Natural killer cell (primary cell): ENCODE measurements around the gene NEUROD6. TPM values are rescaled to one million over a fixed set of nuclear protein-coding genes. Genes with fewer than 3 reads are reported as not detected.

ENCODE experiments used
- ATAC-seq, 3 donors: fragments of 150-1000 bp in 2 of 3; fragments of 200-7000 bp in 1 of 3; cut with Tn5 transposase; 1 replicate in 1 of 3; 2 replicates in 2 of 3; pipeline ENCODE4 v1.10.0; 2021; ENCODE audit warnings: mild to moderate bottlenecking in 2 of 3, moderate library complexity in 2 of 3
- DNase-seq, 2 donors: peaks; one replicate each; pipeline versions ENCODE4 v3.0.0 to v3.0.0-alpha.2; 2013 to 2021; ENCODE audit warnings: mixed read lengths in 1 of 2
- H3K27ac ChIP-seq: one replicate; pipeline ENCODE4 v1.5.1; 2013; ENCODE audit warnings: mild to moderate bottlenecking, low read length
- H3K27me3 ChIP-seq: one replicate; pipeline ENCODE4 v1.6.1; 2013; ENCODE audit warnings: low read length; ENCODE audit not compliant: control insufficient read depth, insufficient read depth
- H3K36me3 ChIP-seq: one replicate; pipeline ENCODE4 v1.6.1; 2013; ENCODE audit warnings: low read length; ENCODE audit not compliant: control insufficient read depth, insufficient read depth
- H3K4me1 ChIP-seq: one replicate; pipeline ENCODE4 v1.6.1; 2013; ENCODE audit warnings: low read length; ENCODE audit not compliant: control insufficient read depth, insufficient read depth
- H3K4me3 ChIP-seq: one replicate; pipeline ENCODE4 v1.5.1; 2013; ENCODE audit warnings: low read length
- H3K9me3 ChIP-seq: one replicate; pipeline ENCODE4 v1.6.1; 2013; ENCODE audit warnings: low read length; ENCODE audit not compliant: control insufficient read depth, insufficient read depth
- H3K27ac Mint-ChIP-seq, 2 donors: one replicate each; pipeline ENCODE4 v1.8.0; 2022; ENCODE audit warnings: mild to moderate bottlenecking in 2 of 2, mixed read lengths in 2 of 2, moderate library complexity in 1 of 2
- H3K27me3 Mint-ChIP-seq, 2 donors: one replicate each; pipeline ENCODE4 v1.8.0; 2022; ENCODE audit warnings: low read depth in 2 of 2, mixed read lengths in 2 of 2
- H3K36me3 Mint-ChIP-seq: one replicate; pipeline ENCODE4 v1.8.0; 2022; ENCODE audit warnings: mixed read lengths
- H3K4me1 Mint-ChIP-seq, 2 donors: one replicate each; pipeline ENCODE4 v1.8.0; 2022; ENCODE audit warnings: mixed read lengths in 2 of 2
- H3K4me3 Mint-ChIP-seq: one replicate; pipeline ENCODE4 v1.8.0; 2022; ENCODE audit warnings: mild to moderate bottlenecking, moderate library complexity, mixed read lengths
- H3K9me3 Mint-ChIP-seq, 2 donors: one replicate each; pipeline ENCODE4 v1.8.0; 2022; ENCODE audit warnings: mixed read lengths in 2 of 2
- WGBS: methylation state at CpG from one replicate; pipeline ENCODE4 v1.1.7; 2013; ENCODE audit warnings: missing lambda C conversion rate; ENCODE audit not compliant: insufficient coverage; 5-methylcytosine and 5-hydroxymethylcytosine counted together
- intact Hi-C: fragments of 100-400 bp; cut with micrococcal nuclease; formaldehyde crosslinking; loops from one replicate; pipeline ENCODE4 v1.14.2; 2022
- total RNA-seq, 4 donors: library from RNA; stranded (reverse); fragments of 120-200 nt in 1 of 4; gene quantifications; one replicate each; pipeline versions ENCODE4 v1.2.3 to v1.2.4, GENCODE V29; 2013 to 2022
- TF ChIP-seq, protein P1 (sequence below): fragments of 200-600 bp; IDR thresholded peaks from one replicate; pipeline ENCODE4 v1.8.0; 2022; ENCODE audit warnings: antibody characterized with exemption

The NEUROD6 gene
- total RNA-seq, 3 donors from 2014 or later (not counting 1 experiment from before 2014, with no cell fraction given), result not detected

DNA sequence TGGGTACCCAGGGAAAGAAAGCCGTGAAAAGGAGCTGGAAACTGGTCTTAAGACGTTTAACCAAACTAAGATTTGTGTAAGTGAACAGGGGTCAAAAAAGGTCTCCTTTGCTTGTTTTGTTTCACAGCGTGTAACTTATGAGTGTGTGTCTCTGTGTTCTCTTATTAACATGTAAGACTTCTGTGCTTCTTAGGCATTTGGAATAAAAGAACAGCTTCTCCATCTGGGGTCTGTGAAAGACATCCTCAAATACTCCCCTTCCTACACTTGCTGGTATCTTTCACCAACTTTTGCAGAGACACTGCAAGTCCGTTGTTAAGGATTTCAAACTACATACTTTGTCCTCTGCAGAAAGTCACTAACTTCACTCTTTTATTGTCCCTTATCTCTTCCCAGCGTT lies 615 bp upstream of the NEUROD6 start:
- H3K36me3 Mint-ChIP-seq, result no peaks in the 10 kb centered on the region
- ATAC-seq (no peak), DNase-seq (no peak)
- Histone ChIP-seq H3K27me3 (peaks cover 3% of the 10 kb centered on the region), H3K36me3 (no peaks in the 10 kb centered on the region), H3K4me3 (no peak overlapping the region), H3K27ac (no peak overlapping the region), H3K4me1 (no peaks in the 10 kb centered on the region), H3K9me3 (no peaks in the 10 kb centered on the region)
- H3K9me3 Mint-ChIP-seq, result no peaks in the 10 kb centered on the region
- H3K27me3 Mint-ChIP-seq, result peaks cover 10 to 22% of the 10 kb centered on the region in 2 donors
- intact Hi-C loops, result no loop called here
- WGBS, result 50% methylated on average over 5 of the region's 5 CpGs
- no peak overlapping the region for H3K4me3 Mint-ChIP-seq
- no peaks in the 10 kb centered on the region for H3K4me1 Mint-ChIP-seq
- TF ChIP-seq, protein P1, sequence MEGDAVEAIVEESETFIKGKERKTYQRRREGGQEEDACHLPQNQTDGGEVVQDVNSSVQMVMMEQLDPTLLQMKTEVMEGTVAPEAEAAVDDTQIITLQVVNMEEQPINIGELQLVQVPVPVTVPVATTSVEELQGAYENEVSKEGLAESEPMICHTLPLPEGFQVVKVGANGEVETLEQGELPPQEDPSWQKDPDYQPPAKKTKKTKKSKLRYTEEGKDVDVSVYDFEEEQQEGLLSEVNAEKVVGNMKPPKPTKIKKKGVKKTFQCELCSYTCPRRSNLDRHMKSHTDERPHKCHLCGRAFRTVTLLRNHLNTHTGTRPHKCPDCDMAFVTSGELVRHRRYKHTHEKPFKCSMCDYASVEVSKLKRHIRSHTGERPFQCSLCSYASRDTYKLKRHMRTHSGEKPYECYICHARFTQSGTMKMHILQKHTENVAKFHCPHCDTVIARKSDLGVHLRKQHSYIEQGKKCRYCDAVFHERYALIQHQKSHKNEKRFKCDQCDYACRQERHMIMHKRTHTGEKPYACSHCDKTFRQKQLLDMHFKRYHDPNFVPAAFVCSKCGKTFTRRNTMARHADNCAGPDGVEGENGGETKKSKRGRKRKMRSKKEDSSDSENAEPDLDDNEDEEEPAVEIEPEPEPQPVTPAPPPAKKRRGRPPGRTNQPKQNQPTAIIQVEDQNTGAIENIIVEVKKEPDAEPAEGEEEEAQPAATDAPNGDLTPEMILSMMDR, result no peak
- no peak overlapping the region for H3K27ac Mint-ChIP-seq

DNA sequence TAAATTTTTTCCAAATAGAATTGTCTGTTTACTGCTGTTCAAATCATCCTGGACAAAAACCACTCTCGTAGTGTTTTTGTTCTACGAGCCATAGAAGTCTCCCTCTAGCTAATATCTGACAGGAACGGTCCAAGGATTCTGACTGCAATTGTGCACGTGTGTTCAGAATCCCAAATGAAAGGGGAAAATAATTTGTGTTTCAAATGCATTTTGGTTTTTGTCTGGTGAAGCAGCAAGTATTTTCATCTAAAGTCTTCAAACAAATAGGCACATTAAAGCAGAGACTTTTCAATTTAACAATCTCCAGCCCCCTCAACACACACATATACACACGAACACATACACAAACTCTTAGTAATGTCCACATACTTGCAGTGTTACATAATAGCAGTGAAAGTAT lies 475 bp downstream of the NEUROD6 start:
- Histone ChIP-seq H3K36me3 (no peaks in the 10 kb centered on the region), H3K27ac (no peak overlapping the region), H3K27me3 (peaks cover 8% of the 10 kb centered on the region), H3K9me3 (no peaks in the 10 kb centered on the region), H3K4me3 (no peak overlapping the region), H3K4me1 (no peaks in the 10 kb centered on the region)
- Mint-ChIP-seq H3K36me3 (no peaks in the 10 kb centered on the region), H3K27ac (no peak overlapping the region), H3K9me3 (no peaks in the 10 kb centered on the region), H3K27me3 (peaks cover 16 to 28% of the 10 kb centered on the region in 2 donors), H3K4me3 (no peak overlapping the region), H3K4me1 (no peaks in the 10 kb centered on the region)
- TF ChIP-seq, protein P1, result no peak
- WGBS, result 89% methylated on average over 3 of the region's 5 CpGs
- intact Hi-C loops, result no loop called here
- no peak for DNase-seq
- no peak for ATAC-seq

DNA sequence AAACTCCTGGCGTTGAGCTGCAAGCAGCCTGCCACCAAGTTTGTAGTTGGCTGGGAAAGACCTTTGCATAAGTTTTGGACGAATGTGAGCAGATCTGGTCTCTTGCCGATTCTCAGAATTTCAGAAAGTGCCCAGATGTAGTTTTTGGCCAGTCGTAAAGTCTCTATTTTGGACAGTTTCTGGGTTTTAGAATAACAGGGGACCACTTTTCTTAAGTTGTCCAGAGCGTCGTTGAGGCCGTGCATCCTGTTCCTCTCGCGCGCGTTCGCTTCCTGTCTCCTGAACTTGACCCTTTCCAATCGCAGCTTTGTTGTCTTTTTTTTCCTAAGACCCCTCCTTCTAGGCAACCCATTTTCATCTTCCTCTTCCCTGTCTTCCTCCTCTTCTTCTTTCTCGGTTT lies 1.8 kb downstream of the NEUROD6 start:
- intact Hi-C loops, result no loop called here
- WGBS, result 58% methylated on average over 14 of the region's 14 CpGs
- TF ChIP-seq, protein P1, result no peak
- no peak overlapping the region for H3K27ac Mint-ChIP-seq
- no peak for DNase-seq
- Histone ChIP-seq H3K4me3 (no peak overlapping the region), H3K27me3 (peaks cover 8% of the 10 kb centered on the region), H3K27ac (no peak overlapping the region), H3K9me3 (no peaks in the 10 kb centered on the region), H3K4me1 (no peaks in the 10 kb centered on the region), H3K36me3 (no peaks in the 10 kb centered on the region)
- H3K4me1 Mint-ChIP-seq, result no peaks in the 10 kb centered on the region
- no peak overlapping the region for H3K4me3 Mint-ChIP-seq
- no peaks in the 10 kb centered on the region for H3K9me3 Mint-ChIP-seq
- ATAC-seq, result no peak
- H3K36me3 Mint-ChIP-seq, result no peaks in the 10 kb centered on the region
- peaks cover 17 to 35% of the 10 kb centered on the region in 2 donors for H3K27me3 Mint-ChIP-seq

DNA sequence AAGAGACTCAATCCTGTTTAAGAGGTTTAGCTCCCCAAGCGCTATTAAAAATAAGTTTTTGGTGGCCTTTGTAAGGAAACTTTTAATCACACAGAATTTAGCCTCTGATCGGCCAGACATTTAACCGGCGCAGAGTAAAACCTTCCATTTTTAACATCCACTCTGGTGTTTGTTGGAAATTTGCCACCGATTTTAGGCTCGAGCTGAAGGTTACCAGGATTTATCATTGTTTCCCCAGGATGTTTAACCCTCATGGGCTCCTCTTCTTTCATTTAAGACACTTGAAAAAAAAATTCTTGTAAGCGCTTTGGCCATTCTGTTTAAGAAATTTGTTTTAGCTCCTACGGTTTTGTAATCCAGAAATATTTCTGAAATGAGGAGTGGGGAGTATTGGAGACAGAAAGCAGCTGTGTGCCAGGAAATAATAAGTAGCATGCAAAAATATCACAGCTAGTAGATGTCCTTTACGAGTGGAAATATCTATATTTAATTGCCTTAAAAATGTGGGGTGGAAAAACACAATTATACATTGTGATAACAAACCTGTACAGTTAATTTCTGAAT lies 3.4 kb downstream of the NEUROD6 start:
- H3K27me3 ChIP-seq, result peaks cover 8% of the 10 kb centered on the region
- no peak overlapping the region for H3K4me3 ChIP-seq
- no peak overlapping the region for H3K4me3 Mint-ChIP-seq
- peaks cover 17 to 35% of the 10 kb centered on the region in 2 donors for H3K27me3 Mint-ChIP-seq
- H3K4me1 Mint-ChIP-seq, result no peaks in the 10 kb centered on the region
- H3K27ac ChIP-seq, result no peak overlapping the region
- TF ChIP-seq, protein P1, result no peak
- 77% methylated on average over 7 of the region's 9 CpGs for WGBS
- H3K9me3 Mint-ChIP-seq, result no peaks in the 10 kb centered on the region
- H3K9me3 ChIP-seq, result no peaks in the 10 kb centered on the region
- intact Hi-C loops, result no loop called here
- H3K36me3 ChIP-seq, result no peaks in the 10 kb centered on the region
- no peak overlapping the region for H3K27ac Mint-ChIP-seq
- ATAC-seq (no peak), DNase-seq (no peak)
- H3K4me1 ChIP-seq, result no peaks in the 10 kb centered on the region
- H3K36me3 Mint-ChIP-seq, result no peaks in the 10 kb centered on the region
